CD14-positive monocyte (primary cell): ENCODE results near the gene UBE2E1. TPM values are rescaled to one million over a fixed set of nuclear protein-coding genes. Genes with fewer than 3 reads are reported as not detected.

ENCODE experiments used
- DNase-seq, 3 donors: peaks; one replicate each; pipeline ENCODE4 v3.0.0-alpha.2; 2011 to 2022
- H2AFZ ChIP-seq: 2 replicates; pipeline ENCODE4 v1.6.0; 2012; ENCODE audit warnings: mild to moderate bottlenecking, low read depth, low read length, inconsistent platforms; ENCODE audit not compliant: insufficient read depth, poor library complexity, severe bottlenecking
- H3K27ac ChIP-seq, 2 donors: 1 replicate in 1 of 2; 2 replicates in 1 of 2; pipeline ENCODE4 v1.5.1; 2012 to 2013; ENCODE audit warnings: low read length in 2 of 2, control low read depth in 1 of 2, inconsistent platforms in 1 of 2, low read depth in 1 of 2, mild to moderate bottlenecking in 1 of 2
- H3K27me3 ChIP-seq, 2 donors: one replicate each; pipeline versions ENCODE4 v1.6.0 to v1.6.1; 2011 to 2013; ENCODE audit warnings: low read length in 2 of 2; ENCODE audit not compliant: control insufficient read depth in 2 of 2, insufficient read depth in 2 of 2
- H3K36me3 ChIP-seq, 2 donors: replicated peaks in 1 of 2; 1 replicate in 1 of 2; 2 replicates in 1 of 2; pipeline versions ENCODE4 v1.5.1 to v1.6.1; 2012 to 2013; ENCODE audit warnings: low read length in 2 of 2, control low read depth in 1 of 2, inconsistent platforms in 1 of 2, mild to moderate bottlenecking in 1 of 2; ENCODE audit not compliant: insufficient read depth in 2 of 2, control insufficient read depth in 1 of 2
- H3K4me1 ChIP-seq, 2 donors: 1 replicate in 1 of 2; 2 replicates in 1 of 2; pipeline versions ENCODE4 v1.5.1 to v1.6.1; 2012 to 2013; ENCODE audit warnings: low read length in 2 of 2, control low read depth in 1 of 2, inconsistent platforms in 1 of 2, mild to moderate bottlenecking in 1 of 2, moderate library complexity in 1 of 2; ENCODE audit not compliant: insufficient read depth in 2 of 2, control insufficient read depth in 1 of 2
- H3K4me2 ChIP-seq: replicated peaks from 2 replicates; pipeline ENCODE3; 2012; ENCODE audit warnings: low read length, moderate library complexity, mild to moderate bottlenecking; ENCODE audit not compliant: poor library complexity, severe bottlenecking; ENCODE audit errors: extremely low read depth
- H3K4me3 ChIP-seq, 3 experiments: fragments of 200-600 bp in 1 of 3; sonication (generic) in 1 of 3; replicated peaks in 1 of 3; 1 replicate in 2 of 3; 2 replicates in 1 of 3; pipeline ENCODE4 v1.5.1; 2011 to 2013; ENCODE audit warnings: low read length in 3 of 3, mild to moderate bottlenecking in 3 of 3, control low read depth in 2 of 3, low read depth in 2 of 3, inconsistent platforms in 1 of 3, moderate library complexity in 1 of 3
- H3K79me2 ChIP-seq: 2 replicates; pipeline ENCODE4 v1.6.0; 2012; ENCODE audit warnings: mild to moderate bottlenecking, control low read depth, inconsistent platforms, low read length, moderate library complexity; ENCODE audit not compliant: insufficient read depth
- H3K9ac ChIP-seq: 2 replicates; pipeline ENCODE4 v1.6.0; 2017; ENCODE audit warnings: low read length, mild to moderate bottlenecking; ENCODE audit not compliant: insufficient read depth, poor library complexity, severe bottlenecking
- H3K9me3 ChIP-seq, 2 donors: replicated peaks in 1 of 2; 1 replicate in 1 of 2; 2 replicates in 1 of 2; pipeline versions ENCODE4 v1.5.1 to v1.6.1; 2012 to 2013; ENCODE audit warnings: low read length in 2 of 2, control low read depth in 1 of 2; ENCODE audit not compliant: control insufficient read depth in 1 of 2, insufficient read depth in 1 of 2
- H4K20me1 ChIP-seq: 2 replicates; pipeline ENCODE4 v1.6.0; 2012; ENCODE audit warnings: mild to moderate bottlenecking, low read length, control low read depth, moderate library complexity; ENCODE audit not compliant: insufficient read depth
- H3K27ac Mint-ChIP-seq, 7 donors: one replicate each; pipeline ENCODE4 v1.8.0; 2020; ENCODE audit warnings: mild to moderate bottlenecking in 7 of 7, mixed read lengths in 7 of 7, moderate library complexity in 6 of 7, inconsistent platforms in 2 of 7
- H3K27me3 Mint-ChIP-seq, 3 donors: one replicate each; pipeline ENCODE4 v1.8.0; 2021 to 2022; ENCODE audit warnings: low read depth in 3 of 3, mild to moderate bottlenecking in 3 of 3, mixed read lengths in 3 of 3, moderate library complexity in 3 of 3, inconsistent platforms in 1 of 3
- H3K36me3 Mint-ChIP-seq, 2 donors: one replicate each; pipeline ENCODE4 v1.8.0; 2020; ENCODE audit warnings: mixed read lengths in 2 of 2, inconsistent platforms in 1 of 2, mild to moderate bottlenecking in 1 of 2
- H3K4me1 Mint-ChIP-seq: one replicate; pipeline ENCODE4 v1.8.0; 2020; ENCODE audit warnings: mild to moderate bottlenecking, mixed read lengths
- H3K4me3 Mint-ChIP-seq, 2 donors: one replicate each; pipeline ENCODE4 v1.8.0; 2020; ENCODE audit warnings: mild to moderate bottlenecking in 2 of 2, mixed read lengths in 2 of 2, moderate library complexity in 1 of 2
- H3K9me3 Mint-ChIP-seq, 7 donors: one replicate each; pipeline ENCODE4 v1.8.0; 2020 to 2022; ENCODE audit warnings: mixed read lengths in 7 of 7, mild to moderate bottlenecking in 6 of 7, moderate library complexity in 6 of 7, inconsistent platforms in 2 of 7
- WGBS: methylation state at CpG from one replicate; pipeline ENCODE4 v1.1.5; 2013; ENCODE audit warnings: missing lambda C conversion rate; ENCODE audit not compliant: insufficient coverage; 5-methylcytosine and 5-hydroxymethylcytosine counted together
- intact Hi-C, 2 donors: fragments of 100-400 bp; cut with micrococcal nuclease; formaldehyde crosslinking; loops; one replicate each; pipeline versions ENCODE4 v1.15.0 to v1.15.1; 2023
- polyA plus RNA-seq, 3 donors: library from polyadenylated mRNA; depleted of rRNA in 1 of 3; unstranded in 2 of 3; stranded (reverse) in 1 of 3; fragments of 300-500 nt in 2 of 3; fragments of >200 nt in 1 of 3; fragmentation: Illumina TruSeq in 2 of 3; gene quantifications; 1 replicate in 2 of 3; 2 replicates in 1 of 3; pipeline ENCODE4 v1.2.3, GENCODE V29; 2012 to 2021
- TF ChIP-seq, protein P1 (sequence below): fragments of 200-600 bp; IDR thresholded peaks from one replicate; pipeline ENCODE4 v1.8.0; 2022; ENCODE audit warnings: antibody characterized with exemption, mild to moderate bottlenecking

UBE2E1 gene
- polyA plus RNA-seq, 3 donors: 31.3 to 60.2 (median 34.6) TPM

- H3K36me3 Mint-ChIP-seq: no peaks in the 10 kb centered on the region
- WGBS: 40% methylated on average over 5 of the region's 8 CpGs
These were observed 122.8 kb downstream of the UBE2E1 start for GRCh38 chr3:23928524-23928923.

DNA sequence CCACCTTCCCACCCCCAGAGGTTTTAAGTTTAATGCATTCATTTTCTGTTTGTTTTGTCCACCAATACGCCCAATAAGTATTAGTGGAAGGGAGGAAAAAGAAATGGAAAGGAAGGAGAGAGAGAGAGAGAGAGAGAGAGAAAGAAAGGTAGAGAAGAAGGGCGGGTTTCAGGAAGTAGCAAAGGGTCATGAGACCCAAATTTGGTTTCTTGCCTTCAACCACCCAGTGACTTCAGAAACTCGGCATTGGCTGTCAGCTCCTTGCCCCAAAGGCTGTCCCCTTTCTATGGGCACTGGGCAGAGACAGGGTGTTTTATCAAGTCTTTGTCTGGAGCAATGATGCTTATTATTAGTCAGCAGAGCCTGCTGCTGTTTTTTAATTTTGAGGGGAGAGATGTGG lies 125.8 kb downstream of the UBE2E1 start:
- H3K4me2 ChIP-seq: no peak overlapping the region
- no peaks in the 10 kb centered on the region for H3K36me3 Mint-ChIP-seq
- no peaks in the 10 kb centered on the region for H3K79me2 ChIP-seq
- H3K27me3 Mint-ChIP-seq: no peaks in the 10 kb centered on the region
- peaks cover 31% of the 10 kb centered on the region for H3K4me1 Mint-ChIP-seq
- H3K9me3 Mint-ChIP-seq: no peaks in the 10 kb centered on the region
- H3K4me3 Mint-ChIP-seq: no peak overlapping the region
- H3K4me1 ChIP-seq: no peaks in the 10 kb centered on the region
- 14% methylated on average over 2 of the region's 3 CpGs for WGBS
- no peak overlapping the region for H3K4me3 ChIP-seq
- intact Hi-C loops: no loop called here
- H3K36me3 ChIP-seq: no peaks in the 10 kb centered on the region
- H3K27ac ChIP-seq: no peak overlapping the region
- DNase-seq: no peak
- TF ChIP-seq, protein P1, sequence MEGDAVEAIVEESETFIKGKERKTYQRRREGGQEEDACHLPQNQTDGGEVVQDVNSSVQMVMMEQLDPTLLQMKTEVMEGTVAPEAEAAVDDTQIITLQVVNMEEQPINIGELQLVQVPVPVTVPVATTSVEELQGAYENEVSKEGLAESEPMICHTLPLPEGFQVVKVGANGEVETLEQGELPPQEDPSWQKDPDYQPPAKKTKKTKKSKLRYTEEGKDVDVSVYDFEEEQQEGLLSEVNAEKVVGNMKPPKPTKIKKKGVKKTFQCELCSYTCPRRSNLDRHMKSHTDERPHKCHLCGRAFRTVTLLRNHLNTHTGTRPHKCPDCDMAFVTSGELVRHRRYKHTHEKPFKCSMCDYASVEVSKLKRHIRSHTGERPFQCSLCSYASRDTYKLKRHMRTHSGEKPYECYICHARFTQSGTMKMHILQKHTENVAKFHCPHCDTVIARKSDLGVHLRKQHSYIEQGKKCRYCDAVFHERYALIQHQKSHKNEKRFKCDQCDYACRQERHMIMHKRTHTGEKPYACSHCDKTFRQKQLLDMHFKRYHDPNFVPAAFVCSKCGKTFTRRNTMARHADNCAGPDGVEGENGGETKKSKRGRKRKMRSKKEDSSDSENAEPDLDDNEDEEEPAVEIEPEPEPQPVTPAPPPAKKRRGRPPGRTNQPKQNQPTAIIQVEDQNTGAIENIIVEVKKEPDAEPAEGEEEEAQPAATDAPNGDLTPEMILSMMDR: no peak
- H3K27me3 ChIP-seq: no peaks in the 10 kb centered on the region
- no peaks in the 10 kb centered on the region for H3K9me3 ChIP-seq
- H3K9ac ChIP-seq: no peak overlapping the region
- no peak overlapping the region for H3K27ac Mint-ChIP-seq
- H2AFZ ChIP-seq: peak overlapping the region; percentile 32
- H4K20me1 ChIP-seq: no peaks in the 10 kb centered on the region

More at GRCh38 chr3:23928524-23928923, 122.8 kb downstream of the UBE2E1 start:
- Mint-ChIP-seq H3K4me1 (peaks cover 35% of the 10 kb centered on the region), H3K27me3 (no peaks in the 10 kb centered on the region), H3K27ac (no peak overlapping the region), H3K9me3 (peaks cover 0 to 2% (median 0%) of the 10 kb centered on the region in 7 donors), H3K4me3 (no peak overlapping the region)
- Histone ChIP-seq H3K79me2 (no peaks in the 10 kb centered on the region), H3K4me2 (no peak overlapping the region), H3K9ac (no peak overlapping the region), H4K20me1 (no peaks in the 10 kb centered on the region), H2AFZ (no peak overlapping the region), H3K4me1 (peaks cover 0 to 5% of the 10 kb centered on the region in 2 donors), H3K4me3 (no peak overlapping the region), H3K36me3 (no peaks in the 10 kb centered on the region), H3K27ac (no peak overlapping the region), H3K27me3 (no peaks in the 10 kb centered on the region), H3K9me3 (no peaks in the 10 kb centered on the region)
- DNase-seq: peak; percentile 7 to 43 (median 41)
- intact Hi-C loops: no loop called here
- TF ChIP-seq, protein P1: no peak
